Measurements from ENCODE around the gene LRTM1.

The LRTM1 gene

DNA sequence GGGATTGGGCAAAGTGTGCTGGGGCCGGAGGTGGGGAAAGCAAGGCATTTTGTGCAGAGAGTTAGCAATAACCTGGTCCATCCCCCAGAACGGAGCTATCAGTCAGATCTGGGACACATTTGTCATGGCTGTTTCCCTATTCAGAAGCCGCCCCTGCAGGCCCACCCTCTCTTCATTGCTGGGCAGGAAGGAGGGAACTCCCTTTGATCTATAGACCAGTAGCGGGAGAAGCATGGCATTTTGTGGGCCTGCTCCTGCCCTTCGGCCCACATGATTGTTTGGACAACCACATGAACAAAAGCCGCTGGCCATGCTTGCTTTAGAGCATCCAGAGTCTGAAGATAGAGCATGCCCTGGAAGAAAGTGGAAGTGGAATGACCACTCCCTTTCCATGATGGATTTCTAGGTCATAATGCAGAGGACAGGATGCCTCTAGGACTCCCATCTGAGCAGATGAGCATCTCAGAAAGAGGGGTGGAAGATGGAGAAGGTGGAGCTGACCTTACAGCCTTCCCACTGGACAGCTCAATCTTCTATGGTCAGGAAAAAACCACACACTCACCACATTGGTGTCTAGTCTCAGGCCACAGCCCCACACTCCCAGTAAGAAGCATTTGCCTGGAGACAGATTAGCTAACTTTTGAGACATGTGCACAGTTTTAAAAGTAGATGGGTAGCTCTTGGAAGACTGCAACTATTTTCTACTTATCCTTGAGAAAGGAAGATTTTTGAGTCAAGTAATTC lies 11.9 kb upstream of the LRTM1 start:
- no peak for DNase-seq

DNA sequence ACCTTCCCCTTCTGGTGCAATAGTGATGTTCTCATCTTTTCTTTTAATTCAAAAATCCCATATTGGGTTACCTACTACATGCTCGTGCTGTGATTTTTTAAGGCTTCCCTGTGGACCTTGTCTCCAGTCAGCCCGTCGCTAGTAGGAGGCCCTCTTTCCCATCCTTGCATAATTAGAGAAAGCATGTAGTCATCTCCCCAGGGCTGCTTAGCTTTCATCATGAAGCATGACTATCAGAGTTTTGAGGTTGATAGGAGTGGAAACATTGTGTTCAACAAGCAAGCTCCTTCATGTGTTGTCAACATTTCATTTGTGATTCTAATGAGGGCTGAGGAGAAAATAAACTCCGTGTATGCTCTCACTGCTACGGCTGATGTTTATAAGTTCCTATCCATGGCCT lies 8.7 kb upstream of the LRTM1 start:
- DNase-seq = no peak

DNA sequence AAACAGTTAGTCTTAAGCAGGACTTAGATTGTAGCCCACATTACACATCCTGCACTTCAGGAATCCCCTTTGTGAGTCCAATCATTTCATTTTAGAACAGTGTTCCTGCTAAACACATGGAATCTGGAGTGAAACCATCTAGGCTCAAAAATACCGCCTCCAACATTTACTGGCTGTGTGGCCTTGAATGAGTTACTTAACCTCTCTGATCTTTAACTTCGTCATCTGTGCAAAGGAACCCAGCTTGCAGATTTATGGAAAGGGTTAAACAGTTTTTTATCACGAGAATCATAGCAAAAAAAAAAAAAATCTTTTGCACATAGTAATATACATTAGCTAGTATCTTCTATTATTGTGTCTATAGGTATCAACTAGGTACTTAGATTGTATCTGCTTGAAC lies 8.0 kb upstream of the LRTM1 start:
- no peak for DNase-seq

DNA sequence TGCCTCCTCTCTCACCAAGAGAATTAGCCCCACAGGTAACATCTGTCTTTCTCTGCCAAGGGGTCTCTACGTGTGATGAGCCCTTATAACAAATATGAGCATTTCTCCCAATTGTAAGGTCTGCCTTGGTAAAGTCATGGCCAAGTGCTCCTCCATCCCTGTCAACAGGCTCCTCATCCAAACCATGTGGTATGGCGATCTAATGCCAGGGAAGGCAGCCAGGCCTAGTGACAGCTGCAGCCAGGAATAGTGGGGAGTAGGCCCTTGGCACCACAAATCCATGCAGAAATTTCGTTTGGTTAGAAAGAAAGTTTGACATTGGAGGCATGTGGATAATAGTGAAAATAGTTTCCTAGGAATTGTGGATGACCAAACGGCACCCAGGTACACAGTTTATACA lies 4.7 kb upstream of the LRTM1 start:
- no peak for DNase-seq

DNA sequence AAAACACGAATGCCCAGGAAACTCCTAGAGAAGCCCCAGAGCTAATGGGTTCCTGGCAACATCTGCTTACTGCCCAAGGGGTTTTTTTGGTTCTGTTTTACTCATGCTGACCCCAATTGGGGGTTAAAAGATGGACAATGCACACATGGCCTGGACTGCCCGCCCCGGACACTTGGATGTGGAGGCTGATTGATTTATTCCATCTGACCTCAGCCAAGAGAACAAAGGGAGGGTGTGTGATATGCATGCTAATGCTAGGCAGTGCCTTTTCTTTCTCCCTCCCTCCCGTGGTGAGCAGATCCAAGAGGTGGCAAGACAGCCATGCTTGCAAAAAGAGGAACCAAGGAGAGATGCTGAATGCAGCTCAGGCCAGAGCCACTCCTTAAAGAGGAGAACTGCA lies 3.3 kb upstream of the LRTM1 start:
- no peak for DNase-seq

DNA sequence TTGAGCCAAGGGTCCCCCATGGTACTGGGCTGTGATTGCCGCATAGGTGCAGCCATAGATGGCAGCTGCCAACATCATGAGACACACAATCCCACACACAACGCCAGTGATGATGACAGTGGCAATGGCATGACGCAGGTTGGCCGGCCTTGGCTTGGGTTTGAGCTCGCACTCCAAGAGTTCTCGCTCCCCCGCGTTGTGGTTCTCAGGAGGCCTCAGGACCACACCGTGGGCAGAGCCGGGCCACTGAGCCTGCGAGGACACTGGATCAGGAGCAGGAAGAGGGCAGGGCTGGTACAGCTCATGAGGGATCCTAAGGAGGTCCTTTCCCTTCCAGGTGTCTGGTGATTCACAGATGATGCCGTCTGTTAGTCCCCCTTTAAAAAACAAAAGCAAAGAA lies 9.3 kb downstream of the LRTM1 start:
- no peak for DNase-seq

DNA sequence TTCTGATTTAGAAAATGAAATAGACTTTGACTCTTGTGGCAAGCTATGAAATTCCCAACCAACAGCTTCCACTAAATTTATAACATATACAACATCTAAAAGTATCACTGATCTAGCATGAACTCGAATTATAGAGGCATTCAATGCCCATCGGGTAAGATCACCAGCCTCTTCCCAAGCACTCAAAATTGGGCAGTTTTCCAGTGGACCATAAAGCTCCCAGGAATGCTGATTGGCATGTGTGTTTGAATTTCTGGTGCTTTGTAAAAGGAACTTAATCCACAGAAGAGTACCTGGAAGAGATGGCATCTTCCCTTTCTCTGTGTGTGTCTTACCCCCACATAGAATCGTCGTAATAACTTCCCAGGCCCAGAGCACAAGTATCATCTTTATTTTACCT lies 10.0 kb downstream of the LRTM1 start:
- DNase-seq = no peak

DNA sequence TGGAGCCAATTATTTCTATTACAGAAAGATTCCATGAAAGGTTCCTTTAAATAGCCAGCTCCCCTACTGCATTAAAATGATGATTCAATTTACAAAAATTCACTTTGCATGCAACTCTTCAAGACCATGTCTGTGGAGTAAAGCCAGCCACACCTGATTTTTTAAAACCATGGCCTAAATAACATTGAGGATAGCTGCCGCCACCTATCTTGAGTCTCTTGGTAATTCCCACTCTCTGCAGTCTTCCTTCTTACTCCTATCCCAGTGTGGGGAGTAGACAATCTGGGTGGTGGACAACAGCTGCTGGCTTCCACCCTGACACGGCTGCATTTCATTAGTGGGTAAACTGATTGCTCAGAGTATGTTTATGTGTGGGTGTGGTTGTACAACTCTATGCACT lies 10.7 kb downstream of the LRTM1 start:
- no peak for DNase-seq

DNA sequence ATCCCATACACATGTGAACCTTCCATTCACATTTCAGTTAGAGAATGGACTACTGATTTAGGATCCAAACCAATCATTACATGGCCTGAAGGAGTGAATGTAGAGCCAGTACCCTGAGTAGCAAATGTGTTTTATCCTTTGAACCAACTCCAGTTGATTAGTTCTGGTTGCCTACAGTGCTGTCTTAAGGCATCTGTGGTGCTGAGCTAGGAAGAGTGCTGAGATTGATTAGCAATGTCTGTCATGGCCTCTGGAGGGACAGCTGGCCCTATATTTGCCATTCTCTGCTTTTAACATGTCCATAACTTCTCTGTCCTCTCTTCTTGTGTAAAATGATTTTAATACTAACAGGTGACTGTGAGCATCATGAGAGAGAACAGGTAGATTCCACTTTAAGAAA lies 11.1 kb downstream of the LRTM1 start:
- no peak for DNase-seq

DNA sequence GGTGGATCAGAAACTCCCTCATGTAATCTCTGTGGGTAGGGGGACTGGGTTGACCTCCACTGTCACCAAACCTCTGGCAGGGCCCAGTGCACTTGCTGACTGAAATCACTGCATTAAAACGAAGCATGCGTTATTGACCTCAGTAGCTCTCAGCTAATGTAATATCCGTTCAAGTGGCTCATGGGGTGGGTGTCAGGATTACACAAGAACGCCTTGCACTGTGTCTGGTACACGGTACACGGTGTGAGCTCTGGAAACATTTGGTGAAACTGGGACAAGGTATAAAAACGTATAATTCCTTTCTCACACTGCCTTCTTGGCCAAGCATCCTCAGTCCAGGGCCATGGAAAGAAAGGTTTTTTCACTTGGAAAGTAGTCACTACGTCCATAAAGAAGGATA lies 11.9 kb downstream of the LRTM1 start:
- no peak for DNase-seq

DNA sequence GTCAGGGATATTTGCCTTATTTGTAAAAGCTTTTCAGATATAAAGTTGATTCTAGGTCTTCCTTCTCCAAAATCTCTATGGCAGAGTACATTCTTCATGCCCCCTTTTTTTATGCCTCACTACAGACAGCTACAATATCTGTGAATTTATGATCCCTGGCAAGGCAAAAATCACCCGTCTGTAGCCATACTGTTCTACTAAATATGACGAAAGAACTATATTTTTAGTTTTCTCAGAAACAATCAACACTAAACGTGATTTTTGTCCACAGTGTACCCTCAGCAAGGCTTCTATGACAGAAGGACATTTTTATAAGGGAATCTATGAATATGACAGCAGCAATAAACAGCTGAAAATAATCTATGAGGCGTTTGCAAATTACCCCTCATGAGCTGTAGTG lies 12.7 kb downstream of the LRTM1 start:
- no peak for DNase-seq

DNA sequence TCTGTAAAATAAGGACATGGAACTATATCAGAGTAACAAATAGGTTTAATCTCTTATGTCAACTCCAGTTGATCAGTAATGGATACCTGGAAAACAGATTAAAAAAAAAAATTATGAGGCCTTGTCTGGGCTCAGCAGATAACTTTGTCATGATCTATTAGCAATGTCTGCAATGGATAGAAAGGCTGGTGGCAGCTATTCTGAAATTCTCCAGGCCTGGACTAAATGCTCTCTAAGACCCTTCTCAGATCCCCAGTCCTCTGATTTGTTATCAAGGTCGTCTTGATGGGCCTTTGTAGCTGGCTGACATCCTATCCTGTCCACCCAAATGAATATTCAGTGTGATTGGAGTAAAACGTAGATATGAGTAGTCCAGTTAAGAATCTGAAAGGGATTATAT lies 13.7 kb downstream of the LRTM1 start:
- no peak for DNase-seq

DNA sequence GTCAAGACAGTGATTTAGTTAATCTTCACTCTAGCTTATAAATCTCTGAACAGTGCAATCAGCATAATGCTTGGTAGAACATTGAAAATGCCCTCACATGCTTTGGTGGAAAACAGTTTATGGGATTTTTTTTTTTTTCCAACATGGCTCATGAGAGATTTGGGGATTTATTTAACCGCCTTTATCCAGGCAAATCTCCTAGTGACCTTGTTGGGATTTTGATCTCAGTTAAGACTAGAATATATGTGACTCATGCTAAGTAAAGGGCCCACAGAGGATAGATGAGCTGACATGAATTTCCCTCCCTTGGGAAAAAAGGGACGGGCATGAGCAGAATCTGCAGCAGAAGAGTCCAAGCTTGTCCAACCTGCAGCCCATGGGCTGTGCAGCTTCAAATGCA lies 18.7 kb downstream of the LRTM1 start:
- DNase-seq = no peak

DNA sequence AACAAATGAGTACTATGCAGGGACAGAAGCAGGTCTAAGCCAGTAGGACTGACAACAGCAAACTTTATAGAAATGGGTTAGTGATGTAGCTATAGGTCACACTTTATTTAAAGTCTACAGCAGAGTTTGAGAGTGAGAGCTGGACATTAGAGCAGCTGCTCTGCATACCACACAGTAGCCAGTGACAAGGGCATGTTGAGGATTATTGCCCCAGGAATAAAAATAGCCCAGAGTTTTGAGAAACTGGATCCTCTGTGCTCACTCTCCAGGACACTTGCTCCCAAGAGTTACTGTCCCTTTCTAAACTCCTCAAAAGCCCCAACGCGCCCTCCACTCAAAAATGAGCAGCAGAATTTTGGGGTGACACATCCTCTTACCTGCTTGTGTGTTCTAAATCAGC lies 21.1 kb downstream of the LRTM1 start:
- no peak for DNase-seq

DNA sequence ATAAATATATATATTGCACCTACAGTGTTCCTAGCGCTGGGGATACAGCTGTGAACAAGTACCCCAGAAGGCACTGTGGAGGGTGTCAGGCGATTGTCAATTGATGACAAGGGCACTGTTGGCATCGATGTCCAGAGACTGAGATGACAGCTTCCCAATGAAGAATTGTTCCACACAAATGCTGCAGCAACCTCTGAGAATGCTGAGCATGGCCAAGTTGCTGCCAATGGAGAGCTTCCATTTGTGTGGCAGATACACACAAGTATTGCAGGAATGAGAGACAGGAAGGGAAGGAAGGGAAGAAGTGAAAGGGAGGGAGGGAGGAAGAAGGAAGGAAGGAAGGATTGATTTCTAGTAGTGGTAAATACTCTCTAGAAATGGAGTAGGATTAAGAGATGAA lies 21.9 kb downstream of the LRTM1 start:
- DNase-seq = no peak

DNA sequence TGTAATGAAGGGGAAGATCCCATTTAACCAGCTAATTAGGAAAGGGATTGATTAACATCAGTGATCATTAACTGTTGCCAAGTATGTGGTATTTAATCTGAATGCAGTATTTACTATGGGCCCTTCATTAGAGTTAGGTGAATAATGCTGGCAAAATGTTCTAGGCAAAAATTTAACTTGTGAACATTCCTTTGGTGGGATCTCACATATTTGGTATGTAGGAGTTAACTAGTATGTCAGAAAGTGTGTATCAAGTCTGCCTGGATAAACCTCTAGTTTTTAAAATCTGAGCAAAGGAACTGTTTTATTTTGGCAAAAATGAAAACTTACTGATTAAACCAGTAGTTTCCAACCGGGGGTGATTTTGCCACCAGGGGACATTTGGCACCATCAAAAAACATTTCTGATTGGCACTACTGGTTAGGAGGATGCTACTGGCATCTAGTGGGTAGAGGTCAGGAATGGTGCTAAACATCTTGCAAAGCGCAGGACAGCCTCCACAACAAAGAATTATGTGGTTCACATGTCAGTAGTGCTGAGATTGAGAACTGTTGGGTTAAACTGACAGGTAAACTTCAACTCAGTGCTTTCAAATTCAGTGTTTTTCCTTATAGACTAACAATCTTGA lies 22.5 kb downstream of the LRTM1 start:
- DNase-seq = no peak

DNA sequence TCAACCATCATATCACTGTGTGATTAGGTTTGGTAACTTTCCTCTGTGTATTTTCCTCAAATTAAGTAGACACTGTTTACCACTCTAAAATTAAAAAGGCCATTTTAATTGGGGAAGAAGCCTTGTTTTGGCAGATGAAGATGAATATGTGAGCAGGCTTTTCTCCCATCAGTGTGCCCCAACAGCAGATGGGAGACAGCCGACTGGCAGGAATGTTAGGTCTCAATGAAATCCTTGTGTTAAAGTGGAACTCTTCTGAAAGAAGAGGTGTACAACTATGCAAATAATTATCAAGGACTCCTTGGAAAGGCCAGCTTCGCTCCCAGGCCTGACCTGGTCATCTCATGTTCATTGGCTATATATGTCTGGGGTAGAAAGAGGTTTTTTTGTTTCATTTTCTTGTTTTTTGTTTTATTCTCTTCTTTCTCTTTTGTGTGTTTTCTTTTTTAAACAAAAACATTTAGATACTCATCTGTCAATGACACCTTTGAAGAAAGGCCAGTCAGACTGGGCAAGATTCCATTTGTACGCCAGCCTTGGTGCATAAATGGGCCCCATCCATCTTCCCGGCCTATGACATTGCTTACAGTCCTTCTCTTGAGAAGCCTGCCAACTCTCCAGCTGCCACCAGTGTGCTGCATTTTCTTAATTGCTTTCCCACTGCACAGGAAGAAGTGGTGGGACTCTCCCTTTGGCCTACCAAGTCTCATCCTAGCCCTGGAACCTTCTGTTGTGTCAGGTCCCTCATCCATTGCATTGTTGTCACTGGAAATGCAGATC lies 25.8 kb downstream of the LRTM1 start:
- DNase-seq = no peak

DNA sequence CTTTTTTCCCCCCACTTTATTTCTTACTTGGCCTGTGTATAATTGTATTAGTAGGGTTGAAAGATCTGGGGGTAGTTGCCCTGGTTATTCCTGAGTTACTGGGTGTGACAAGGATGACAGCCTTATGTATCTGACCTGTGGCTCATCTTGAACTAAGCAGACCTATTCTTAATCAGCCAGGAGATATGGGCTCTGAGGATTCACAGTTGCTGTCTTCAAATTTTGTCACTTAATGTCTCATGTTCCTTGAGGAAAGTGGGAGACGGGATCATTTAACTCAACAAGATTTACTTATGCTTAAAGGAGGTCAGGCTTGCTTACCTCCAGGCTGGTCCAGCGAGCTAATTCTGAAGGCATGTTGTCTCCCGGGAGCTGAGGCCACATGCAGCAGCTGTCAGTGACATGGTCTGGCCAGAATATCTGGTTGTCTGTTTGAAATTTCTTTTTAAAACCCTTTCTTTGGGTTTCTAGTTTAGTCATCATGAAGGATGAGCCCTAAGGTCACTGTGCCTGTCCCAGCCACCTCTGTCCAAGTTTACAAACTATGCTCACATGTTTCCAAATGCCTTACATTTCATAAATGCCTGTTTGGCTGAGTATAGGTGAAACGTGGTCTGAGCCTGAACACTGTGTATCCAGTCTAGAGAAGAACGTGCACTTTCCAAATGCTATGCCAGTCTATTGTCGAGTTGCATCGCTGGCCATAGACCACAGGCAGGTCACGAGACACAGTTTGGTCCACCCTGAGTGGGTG lies 26.8 kb downstream of the LRTM1 start:
- DNase-seq = no peak

DNA sequence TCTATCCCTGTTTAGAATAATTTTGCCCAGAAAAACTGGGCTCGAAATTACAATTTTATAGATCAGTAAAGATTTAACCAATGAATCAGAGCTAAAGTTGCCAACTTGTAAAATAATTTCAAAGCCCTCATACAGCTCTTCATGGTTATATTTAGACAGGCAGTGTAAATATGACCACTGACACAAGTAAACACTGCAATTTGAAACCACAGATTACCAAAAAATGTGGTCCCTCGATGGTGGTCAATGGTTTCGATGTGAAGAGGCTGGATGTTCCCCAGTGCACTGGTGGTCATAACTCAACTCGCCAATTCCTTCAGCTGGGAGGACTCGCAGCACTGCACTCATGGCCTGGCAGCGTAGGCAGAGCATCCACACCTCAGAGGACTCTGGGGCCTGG lies 28.6 kb downstream of the LRTM1 start:
- no peak for DNase-seq

DNA sequence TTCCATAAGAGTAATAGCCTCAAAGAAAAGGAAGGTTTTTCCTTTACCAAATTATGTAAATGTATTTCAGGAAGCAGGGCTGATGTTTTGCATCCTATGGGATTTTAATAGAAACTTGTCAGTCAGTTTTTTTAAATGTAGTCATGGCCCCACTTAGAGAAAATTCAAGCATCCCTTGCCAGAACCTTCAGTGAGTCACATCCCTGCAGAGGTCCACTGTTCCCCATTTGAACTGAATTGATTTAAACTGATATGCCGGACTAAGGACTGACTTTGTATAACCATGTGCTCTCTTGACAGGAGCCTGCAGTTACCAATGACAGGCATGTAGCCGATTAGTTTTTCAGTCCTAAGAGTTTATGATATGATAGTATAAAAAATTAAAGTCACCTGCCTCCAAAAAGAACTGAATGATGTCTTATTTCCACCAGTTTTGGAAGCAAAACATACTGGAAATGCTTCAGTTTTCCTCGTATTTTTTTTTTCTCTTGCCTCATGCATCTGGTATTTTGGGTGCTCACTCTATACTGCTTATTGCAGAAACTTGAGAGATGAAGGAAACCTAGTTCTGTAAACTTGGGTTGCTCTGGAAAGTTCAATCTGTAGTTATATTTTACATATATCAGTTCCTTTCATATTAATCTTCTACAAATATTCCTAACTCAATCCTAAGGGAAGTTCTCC lies 30.7 kb downstream of the LRTM1 start:
- no peak for DNase-seq

DNA sequence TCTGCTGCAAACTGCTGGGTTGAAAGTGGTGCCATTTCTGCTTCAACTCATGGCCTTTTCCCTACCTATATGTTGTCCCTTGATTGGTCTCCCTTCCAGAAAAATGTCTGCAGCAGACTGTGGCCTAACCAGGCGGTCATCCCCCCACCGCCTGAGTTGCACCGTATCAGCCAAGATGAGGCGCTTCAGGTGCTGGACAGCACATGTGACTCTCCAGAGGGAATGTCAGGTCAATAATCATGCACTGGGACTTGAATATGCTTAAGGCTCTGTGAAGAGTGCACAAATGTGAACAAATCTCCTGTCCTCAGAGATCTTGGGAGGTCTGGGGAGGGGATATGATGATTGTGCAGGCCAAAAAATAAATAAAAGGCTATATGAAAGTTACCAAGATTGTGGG lies 32.2 kb downstream of the LRTM1 start:
- no peak for DNase-seq

DNA sequence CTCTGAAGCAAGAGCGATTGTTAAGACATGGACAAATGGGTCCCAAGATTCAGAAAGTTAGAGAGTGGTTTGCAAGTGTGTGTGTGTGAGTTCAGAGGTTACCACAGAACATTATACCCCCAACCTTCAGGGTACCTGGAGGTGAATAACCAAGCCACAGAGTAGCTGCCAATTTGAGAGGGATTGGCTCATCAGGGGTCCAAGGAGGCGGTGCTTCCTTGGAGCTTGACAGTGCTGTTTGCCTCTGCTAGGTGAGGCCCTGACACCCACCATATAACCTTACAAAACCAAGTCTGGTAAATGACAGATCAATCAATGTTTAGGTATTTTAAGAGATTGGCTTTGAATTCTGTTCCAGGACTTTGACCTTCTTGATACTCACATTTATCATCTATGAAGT lies 35.7 kb downstream of the LRTM1 start:
- DNase-seq = no peak

DNA sequence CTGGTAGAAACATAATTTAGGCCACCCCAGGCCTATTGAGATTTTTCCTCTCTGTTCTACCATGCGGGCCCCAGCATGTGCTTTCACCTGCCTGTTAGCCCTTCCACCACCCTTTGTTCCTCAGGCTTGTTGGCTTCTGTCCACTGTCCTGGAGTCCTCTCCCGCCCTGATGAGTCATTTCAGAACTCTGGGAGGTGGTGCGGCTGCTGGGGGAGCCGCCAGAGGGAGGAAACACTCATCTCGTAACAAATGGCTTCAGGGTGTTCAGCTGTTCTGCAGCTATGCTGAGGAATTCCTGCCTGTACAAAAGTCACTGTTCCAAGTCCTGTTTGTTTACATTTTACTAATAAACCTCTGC lies 36.3 kb downstream of the LRTM1 start:
- no peak for DNase-seq

Measured in T-helper 9 cell (primary cell).